ENCODE results near the gene MRTFA. TPM values are rescaled to one million over a fixed set of nuclear protein-coding genes. Genes with fewer than 3 reads are reported as not detected.
A peak's percentile ranks its signal among the peaks of the same experiment; 100 is the strongest.
"Not testable (repeated sequence)": the region's sequence is repeated elsewhere in the genome, so short reads cannot be mapped to it uniquely, and the experiment has no call there.

The MRTFA gene
- total RNA-seq, 1 experiment from 2014 or later: 30.7 TPM

DNA sequence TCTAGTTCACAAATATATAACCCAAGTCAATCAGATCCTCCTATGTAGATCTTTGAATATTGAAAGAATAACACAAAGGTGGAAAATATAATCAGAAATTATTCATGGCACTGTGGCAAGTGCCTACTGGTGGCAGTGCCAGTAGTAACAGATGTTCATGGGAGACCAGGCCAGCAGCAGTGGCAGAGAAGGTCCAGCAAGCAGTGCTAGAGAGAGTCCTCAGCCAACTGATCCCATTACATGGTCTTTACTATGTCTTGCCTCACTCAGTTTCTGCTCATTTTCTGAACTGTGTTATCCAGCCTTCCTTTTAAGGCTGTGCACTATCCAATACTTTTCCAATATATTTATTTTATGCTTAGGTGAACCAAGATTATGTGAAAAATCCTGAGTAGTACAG is 124.9 kb downstream of the MRTFA start:
- Histone ChIP-seq H3K27me3 (no peaks in the 10 kb centered on the region), H3K9me3 (no peaks in the 10 kb centered on the region), H3K4me3 (no peak overlapping the region), H3K36me3 (peaks cover 18% of the 10 kb centered on the region)
- peak; percentile 56 for DNase-seq

DNA sequence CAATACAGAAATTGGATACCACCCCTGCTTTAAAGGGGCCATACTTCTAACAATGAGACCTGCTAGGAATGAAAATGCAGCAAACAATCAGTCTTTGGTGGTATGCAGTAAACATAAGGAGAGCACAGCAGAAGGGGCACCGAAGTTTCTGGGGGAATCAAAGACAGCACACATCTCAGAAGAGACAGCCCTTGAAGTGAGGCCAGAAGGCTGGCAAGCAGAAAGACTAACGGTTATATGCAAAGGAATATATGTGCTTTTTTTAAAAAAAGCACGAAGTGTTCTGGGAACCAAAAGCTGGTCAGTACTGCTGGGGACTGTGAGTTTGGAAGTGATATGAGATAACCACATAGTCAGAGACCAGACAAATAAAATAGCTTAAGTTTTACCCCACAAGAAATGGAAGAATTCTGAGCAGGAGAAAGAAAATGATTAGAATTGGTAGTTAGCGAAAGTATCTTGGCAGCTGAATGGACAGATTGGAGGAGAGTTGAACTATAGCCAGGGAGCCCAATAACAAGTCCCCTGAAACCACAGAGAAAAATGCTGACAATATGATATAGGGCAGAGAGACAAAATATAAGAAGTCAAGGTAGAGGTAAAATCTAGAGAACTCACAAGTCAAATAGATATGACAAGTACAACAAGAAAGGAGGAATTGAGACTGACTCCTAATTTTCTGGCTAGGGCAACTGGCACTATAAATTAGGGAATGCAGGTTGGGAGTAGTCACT is 125.7 kb downstream of the MRTFA start:
- no peaks in the 10 kb centered on the region for H3K9me3 ChIP-seq
- DNase-seq: no peak
- H3K36me3 ChIP-seq: peaks cover 16% of the 10 kb centered on the region
- no peaks in the 10 kb centered on the region for H3K27me3 ChIP-seq
- no peak overlapping the region for H3K4me3 ChIP-seq

DNA sequence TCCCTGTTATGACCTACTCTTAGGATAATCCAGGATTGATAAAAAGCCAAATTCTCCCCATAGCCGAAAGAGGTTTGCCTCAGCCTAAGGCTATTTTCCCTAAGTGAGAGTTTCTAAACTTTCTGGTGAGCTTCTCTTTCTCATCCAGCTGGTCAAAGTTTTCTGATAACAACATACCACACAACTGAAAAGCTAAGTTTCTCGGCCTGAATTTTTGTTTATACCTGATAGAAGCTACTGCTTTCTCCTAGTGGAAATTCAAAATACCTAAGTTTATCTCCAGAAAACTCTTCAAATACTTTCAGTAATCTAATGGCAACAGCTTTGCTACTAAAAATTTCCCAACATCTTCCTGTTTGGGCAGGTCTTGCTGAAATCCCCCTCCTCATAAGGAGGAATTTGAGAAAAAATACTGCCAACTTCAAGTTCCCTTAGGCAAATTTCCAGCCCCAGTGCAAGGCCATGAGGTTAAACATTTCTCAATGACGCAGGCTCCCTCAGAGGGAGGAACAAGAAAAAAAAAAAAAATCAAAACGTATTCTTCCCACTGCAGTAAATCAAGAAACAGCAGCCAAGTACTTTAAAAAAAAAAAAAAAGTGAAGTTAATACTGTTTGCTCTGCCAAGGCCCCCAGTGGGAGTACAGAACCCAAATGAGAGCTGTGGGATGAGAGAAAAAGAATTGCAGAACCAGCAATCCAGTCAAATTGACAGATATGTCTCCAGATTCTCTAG is 127.0 kb downstream of the MRTFA start:
- H3K4me3 ChIP-seq: no peak overlapping the region
- peak; percentile 16 for DNase-seq

DNA sequence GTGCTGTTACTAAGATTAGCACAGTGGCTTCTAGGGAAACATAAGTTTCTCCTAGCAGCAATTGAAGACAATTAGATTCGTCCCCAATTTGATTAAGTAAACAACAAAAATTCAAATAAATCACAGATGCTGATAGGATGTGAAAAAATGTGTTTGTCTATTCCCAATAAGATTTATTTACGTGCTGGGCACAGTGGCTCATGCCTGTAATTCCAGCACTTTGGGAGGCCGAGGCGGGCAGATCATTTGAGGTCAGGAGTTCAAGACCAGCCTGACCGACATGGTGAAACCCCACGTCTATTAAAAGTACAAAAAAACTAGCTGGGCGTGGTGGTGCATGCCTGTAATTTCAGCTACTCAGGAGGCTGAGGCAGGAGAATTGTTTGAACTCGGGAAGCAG is 128.5 kb downstream of the MRTFA start:
- not testable (repeated sequence) for H3K4me3 ChIP-seq, H3K36me3 ChIP-seq, H3K9me3 ChIP-seq, H3K27me3 ChIP-seq, DNase-seq

More for the DNA sequence above, 127.0 kb downstream of the MRTFA start:
- H3K9me3 ChIP-seq: no peaks in the 10 kb centered on the region
- H3K27me3 ChIP-seq: no peaks in the 10 kb centered on the region
- H3K36me3 ChIP-seq: peaks cover 9% of the 10 kb centered on the region; the same call in 1 of the 2 replicates

DNA sequence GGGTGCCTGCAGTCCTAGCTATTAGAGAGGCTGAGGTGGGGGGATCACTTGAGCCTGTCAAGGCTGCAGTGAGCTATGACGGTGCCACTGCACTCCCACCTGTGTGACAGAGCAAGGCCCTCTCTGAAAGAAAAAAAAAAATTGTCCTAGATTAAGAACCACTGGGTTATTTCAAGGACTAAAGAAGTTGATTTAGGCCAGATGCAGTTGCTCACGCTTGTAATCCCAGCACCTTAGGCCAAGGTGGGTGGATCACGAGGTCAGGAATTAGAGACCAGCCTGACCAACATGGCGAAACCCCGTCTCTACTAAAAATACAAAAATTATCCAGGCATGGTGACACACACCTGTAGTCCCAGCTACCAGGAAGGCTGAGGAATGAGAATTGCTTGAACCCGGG is 129.0 kb downstream of the MRTFA start:
- no peaks in the 10 kb centered on the region for H3K9me3 ChIP-seq
- DNase-seq: no peak
- H3K4me3 ChIP-seq: no peak overlapping the region
- no peaks in the 10 kb centered on the region for H3K27me3 ChIP-seq
- H3K36me3 ChIP-seq: peaks cover 9% of the 10 kb centered on the region

DNA sequence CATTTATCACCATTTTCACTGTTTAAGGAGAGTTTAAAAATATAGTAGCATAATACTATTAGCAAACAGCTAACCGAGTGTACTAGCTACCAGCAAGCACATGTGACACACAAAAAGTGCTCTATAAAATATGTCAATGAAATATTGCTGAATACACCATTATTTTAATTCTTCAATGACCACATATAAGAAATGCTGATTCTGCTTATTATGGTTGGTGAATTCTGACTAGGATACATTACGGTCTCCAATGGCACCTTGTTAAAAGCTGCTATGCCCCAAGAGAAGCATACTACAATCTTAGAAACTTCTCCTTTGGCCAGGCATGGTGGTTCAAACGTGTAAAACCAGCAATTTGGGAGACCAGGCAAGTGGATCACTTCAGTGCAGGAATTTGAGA is 129.8 kb downstream of the MRTFA start:
- no peaks in the 10 kb centered on the region for H3K9me3 ChIP-seq
- peaks cover 7% of the 10 kb centered on the region for H3K36me3 ChIP-seq
- DNase-seq: no peak
- H3K27me3 ChIP-seq: no peaks in the 10 kb centered on the region
- no peak overlapping the region for H3K4me3 ChIP-seq

GRCh38 chr22:40504285-40505249 is 132.0 kb downstream of the MRTFA start:
- Histone ChIP-seq H3K27me3 (no peaks in the 10 kb centered on the region), H3K9me3 (no peaks in the 10 kb centered on the region), H3K4me3 (no peak overlapping the region), H3K36me3 (no peaks in the 10 kb centered on the region; the same call in 1 of the 2 replicates)
- DNase-seq: no peak

GRCh38 chr22:40502919-40503318 is 133.6 kb downstream of the MRTFA start:
- H3K4me3 ChIP-seq: no peak overlapping the region
- no peak for DNase-seq
- H3K27me3 ChIP-seq: no peaks in the 10 kb centered on the region
- H3K9me3 ChIP-seq: no peaks in the 10 kb centered on the region
- H3K36me3 ChIP-seq: no peaks in the 10 kb centered on the region; the same call in 1 of the 2 replicates

GRCh38 chr22:40500465-40500786 is 136.1 kb downstream of the MRTFA start:
- H3K4me3 ChIP-seq: not testable (repeated sequence)

DNA sequence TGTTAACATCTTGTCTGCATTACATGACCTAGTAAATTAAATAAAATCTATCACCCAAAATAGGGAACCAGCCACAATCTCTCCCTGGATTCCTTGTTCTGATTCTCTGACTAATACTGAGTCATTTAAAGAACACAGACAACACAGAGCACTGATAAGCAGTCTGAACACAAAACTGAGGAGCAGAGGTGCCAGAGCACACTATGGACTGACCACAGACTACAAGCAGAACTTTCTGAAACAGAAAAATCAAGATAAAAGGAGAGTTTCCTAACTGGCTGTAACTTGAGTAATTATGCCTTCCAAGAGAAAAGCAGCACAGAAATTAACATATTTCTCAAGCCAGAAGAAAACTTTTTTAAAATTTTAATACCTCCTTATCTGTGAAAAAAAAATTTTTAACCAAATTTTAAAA is 137.3 kb downstream of the MRTFA start:
- Histone ChIP-seq H3K36me3 (no peaks in the 10 kb centered on the region; the same call in none of the 2 replicates), H3K9me3 (no peaks in the 10 kb centered on the region), H3K27me3 (no peaks in the 10 kb centered on the region), H3K4me3 (no peak overlapping the region)
- DNase-seq: peak; percentile 71

More at GRCh38 chr22:40500465-40500786, 136.1 kb downstream of the MRTFA start:
- not testable (repeated sequence) for H3K9me3 ChIP-seq, H3K36me3 ChIP-seq, H3K27me3 ChIP-seq, DNase-seq

GRCh38 chr22:40498420-40499208 is 137.9 kb downstream of the MRTFA start:
- Histone ChIP-seq H3K9me3 (no peaks in the 10 kb centered on the region), H3K4me3 (no peak overlapping the region), H3K27me3 (no peaks in the 10 kb centered on the region), H3K36me3 (no peaks in the 10 kb centered on the region; the same call in 1 of the 2 replicates)
- DNase-seq: peak; percentile 65

- no peak overlapping the region for H3K4me3 ChIP-seq
- peaks cover 8% of the 10 kb centered on the region for H3K36me3 ChIP-seq
- DNase-seq: no peak
- no peaks in the 10 kb centered on the region for H3K27me3 ChIP-seq
- no peaks in the 10 kb centered on the region for H3K9me3 ChIP-seq
Measured at GRCh38 chr22:40493441-40493840, 143.1 kb downstream of the MRTFA start.

GRCh38 chr22:40491990-40492631 is 144.4 kb downstream of the MRTFA start:
- peaks cover 8% of the 10 kb centered on the region for H3K36me3 ChIP-seq
- no peaks in the 10 kb centered on the region for H3K9me3 ChIP-seq
- H3K4me3 ChIP-seq: no peak overlapping the region
- no peak for DNase-seq
- H3K27me3 ChIP-seq: no peaks in the 10 kb centered on the region

- H3K27me3 ChIP-seq: no peaks in the 10 kb centered on the region
- H3K4me3 ChIP-seq: no peak overlapping the region
- DNase-seq: no peak
- no peaks in the 10 kb centered on the region for H3K9me3 ChIP-seq
- peaks cover 8% of the 10 kb centered on the region for H3K36me3 ChIP-seq
Measured at GRCh38 chr22:40487663-40488249, 148.8 kb downstream of the MRTFA start.

DNA sequence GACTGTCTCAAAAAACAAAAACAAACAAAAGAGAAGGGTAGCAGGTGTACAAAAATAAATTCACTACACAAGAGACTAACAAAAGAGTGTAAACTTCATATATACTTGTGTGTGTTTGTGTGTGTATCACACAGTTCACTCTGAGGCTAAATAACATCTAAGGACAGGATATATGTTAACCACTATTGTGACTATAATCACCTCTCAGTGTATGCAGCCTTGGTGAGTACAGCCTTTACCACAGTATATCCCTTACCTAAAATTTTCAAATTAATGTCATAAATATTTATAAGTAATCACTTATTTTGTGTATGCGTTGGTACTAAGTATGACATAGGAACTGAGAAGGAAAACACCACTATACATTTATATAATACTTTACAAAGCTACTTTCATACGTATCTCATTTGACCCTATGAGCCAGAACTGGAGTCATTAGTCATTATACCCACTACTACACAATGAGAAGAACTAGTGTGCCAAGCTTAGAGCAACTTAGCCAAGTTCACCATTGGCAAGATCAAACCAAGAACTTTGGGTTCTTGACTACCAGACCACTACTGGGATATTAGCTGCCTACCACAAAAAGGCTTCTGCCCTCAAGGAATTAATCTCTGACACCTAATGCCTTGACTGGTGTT is 149.4 kb downstream of the MRTFA start:
- H3K9me3 ChIP-seq: no peaks in the 10 kb centered on the region
- H3K36me3 ChIP-seq: peaks cover 8% of the 10 kb centered on the region
- no peak for DNase-seq
- H3K27me3 ChIP-seq: no peaks in the 10 kb centered on the region
- no peak overlapping the region for H3K4me3 ChIP-seq
